Activated T-helper 1 cell treated with anti-CD3 and anti-CD28 coated beads, Interleukin-12 subunit alpha, Interleukin-12 subunit beta, Interleukin-2, Interleukin-4 antibody, amounts not matched to agents 30 ng/mL and 10 ng/mL and 1 ng/mL, durations not matched to agents 14 hours and 24 hours and 36 hours (primary cell): ENCODE data around the gene SLC9A8. TPM values are rescaled to one million over a fixed set of nuclear protein-coding genes. Genes with fewer than 3 reads are reported as not detected.

Experiments used
- DNase-seq: peaks from one replicate; pipeline ENCODE4 v3.0.0; 2021; ENCODE audit warnings: low spot score
- H3K27ac Mint-ChIP-seq: one replicate; pipeline ENCODE4 v1.8.0; 2021; ENCODE audit warnings: mild to moderate bottlenecking, mixed read lengths
- H3K27me3 Mint-ChIP-seq: one replicate; pipeline ENCODE4 v1.8.0; 2022; ENCODE audit warnings: mild to moderate bottlenecking, moderate library complexity, mixed read lengths; ENCODE audit not compliant: insufficient read depth
- H3K36me3 Mint-ChIP-seq: one replicate; pipeline ENCODE4 v1.8.0; 2021; ENCODE audit warnings: low read depth, mixed read lengths
- H3K4me1 Mint-ChIP-seq: one replicate; pipeline ENCODE4 v1.8.0; 2021; ENCODE audit warnings: low read depth, mixed read lengths
- H3K4me3 Mint-ChIP-seq: one replicate; pipeline ENCODE4 v1.8.0; 2021; ENCODE audit warnings: mild to moderate bottlenecking, moderate library complexity, mixed read lengths
- H3K9me3 Mint-ChIP-seq: one replicate; pipeline ENCODE4 v1.8.0; 2021; ENCODE audit warnings: mixed read lengths
- intact Hi-C: fragments of 100-400 bp; cut with micrococcal nuclease; formaldehyde crosslinking; loops from one replicate; pipeline ENCODE4 v1.15.1; 2024
- total RNA-seq: library from RNA; stranded (reverse); gene quantifications from 2 replicates; pipeline ENCODE4 v1.2.3, GENCODE V29; 2022

SLC9A8 gene
- total RNA-seq, 1 donor from 2014 or later, result 20.8 TPM

DNA sequence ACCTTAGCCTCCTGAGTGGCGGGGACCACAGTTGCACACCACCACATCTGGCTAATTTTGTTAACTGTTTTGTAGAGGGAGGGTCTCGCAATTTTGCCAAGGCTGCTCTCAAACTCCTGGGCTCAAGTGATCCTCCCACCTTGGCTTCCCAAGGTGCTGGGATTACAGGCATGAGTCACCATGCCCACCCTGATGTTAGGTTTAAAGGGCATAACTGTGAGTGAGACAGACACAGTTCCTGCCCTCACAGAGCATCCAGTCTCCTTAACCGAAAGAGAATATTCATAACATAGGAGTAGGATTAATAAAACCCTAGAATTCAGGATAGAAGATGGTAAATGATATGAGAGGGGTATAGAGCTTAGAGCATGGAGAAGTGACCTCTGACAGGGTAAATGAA, 105.8 kb downstream of the SLC9A8 start:
- Mint-ChIP-seq H3K27ac (no peak overlapping the region), H3K4me1 (peaks cover 27% of the 10 kb centered on the region), H3K9me3 (no peaks in the 10 kb centered on the region), H3K4me3 (no peak overlapping the region), H3K27me3 (peaks cover 4% of the 10 kb centered on the region), H3K36me3 (no peaks in the 10 kb centered on the region)
- no peak for DNase-seq
- intact Hi-C loops, result loop anchor here (1.0 kb wide), 1 partner anchor 10 kb away; no protein-coding TSS in a partner anchor

DNA sequence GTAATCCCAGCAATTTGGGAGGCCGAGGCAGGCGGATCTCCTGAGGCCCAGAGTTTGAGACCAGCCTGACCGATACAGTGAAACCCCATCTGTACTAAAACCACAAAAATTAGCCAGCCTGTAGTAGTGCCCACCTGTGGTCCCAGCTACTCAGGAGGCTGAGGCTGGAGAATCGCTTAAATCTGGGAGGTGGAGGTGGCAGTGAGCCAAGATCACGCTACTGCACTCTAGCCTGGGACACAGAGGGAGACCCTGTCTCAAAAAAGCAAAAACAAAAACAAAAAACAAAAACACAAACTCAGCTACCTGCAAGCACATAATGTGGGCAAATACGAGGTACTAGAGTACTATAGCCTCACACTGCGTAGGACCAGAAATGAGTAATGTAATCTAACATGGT, 106.4 kb downstream of the SLC9A8 start:
- Mint-ChIP-seq H3K27me3 (peaks cover 4% of the 10 kb centered on the region), H3K4me1 (peaks cover 21% of the 10 kb centered on the region), H3K4me3 (no peak overlapping the region), H3K9me3 (no peaks in the 10 kb centered on the region), H3K27ac (no peak overlapping the region), H3K36me3 (no peaks in the 10 kb centered on the region)
- no peak for DNase-seq
- intact Hi-C loops, result no loop called here

DNA sequence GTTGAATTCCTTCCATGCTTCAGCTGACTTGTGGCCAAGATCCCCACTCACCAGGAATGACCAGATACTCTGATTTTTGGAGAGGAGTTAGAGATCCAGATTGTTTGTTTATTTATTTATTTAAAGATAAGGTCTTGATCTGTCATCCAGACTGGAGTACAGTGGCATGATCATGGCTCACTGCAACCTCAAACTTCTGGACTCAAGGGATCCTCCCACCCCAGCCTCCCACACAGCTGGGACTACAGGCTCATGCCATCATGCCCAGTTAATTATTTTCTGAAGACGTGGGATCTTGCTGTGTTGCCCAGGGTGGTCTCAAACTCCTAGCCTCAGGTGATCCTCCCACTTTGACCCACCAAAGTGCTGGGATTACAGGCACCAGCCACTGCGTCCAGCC, 106.8 kb downstream of the SLC9A8 start:
- H3K27ac Mint-ChIP-seq, result no peak overlapping the region
- H3K9me3 Mint-ChIP-seq, result no peaks in the 10 kb centered on the region
- no peaks in the 10 kb centered on the region for H3K36me3 Mint-ChIP-seq
- peaks cover 17% of the 10 kb centered on the region for H3K4me1 Mint-ChIP-seq
- intact Hi-C loops, result no loop called here
- H3K4me3 Mint-ChIP-seq, result no peak overlapping the region
- no peak for DNase-seq
- peaks cover 8% of the 10 kb centered on the region for H3K27me3 Mint-ChIP-seq

DNA sequence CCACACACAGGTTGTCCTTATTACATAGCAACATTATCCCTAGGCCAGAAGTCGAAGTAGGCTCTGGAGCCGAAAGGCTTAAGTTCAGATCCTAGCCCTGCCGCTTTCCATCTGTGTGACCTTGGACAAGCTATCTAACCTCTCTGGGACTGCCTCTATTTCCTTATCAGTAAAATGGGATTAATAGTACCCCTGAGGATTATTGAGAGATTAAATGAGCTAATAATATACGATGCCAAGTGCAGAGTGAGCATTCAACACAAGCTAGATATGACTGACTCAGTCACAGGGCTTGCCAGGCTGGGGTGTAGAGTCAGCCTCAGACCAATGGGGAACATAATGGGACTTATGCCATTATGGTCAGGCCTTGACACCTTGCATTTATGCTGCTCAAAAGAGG, 111.6 kb downstream of the SLC9A8 start:
- Mint-ChIP-seq H3K27me3 (peaks cover 15% of the 10 kb centered on the region), H3K9me3 (no peaks in the 10 kb centered on the region), H3K36me3 (no peaks in the 10 kb centered on the region), H3K4me3 (no peak overlapping the region), H3K27ac (no peak overlapping the region), H3K4me1 (peaks cover 11% of the 10 kb centered on the region)
- DNase-seq, result no peak
- intact Hi-C loops, result no loop called here

DNA sequence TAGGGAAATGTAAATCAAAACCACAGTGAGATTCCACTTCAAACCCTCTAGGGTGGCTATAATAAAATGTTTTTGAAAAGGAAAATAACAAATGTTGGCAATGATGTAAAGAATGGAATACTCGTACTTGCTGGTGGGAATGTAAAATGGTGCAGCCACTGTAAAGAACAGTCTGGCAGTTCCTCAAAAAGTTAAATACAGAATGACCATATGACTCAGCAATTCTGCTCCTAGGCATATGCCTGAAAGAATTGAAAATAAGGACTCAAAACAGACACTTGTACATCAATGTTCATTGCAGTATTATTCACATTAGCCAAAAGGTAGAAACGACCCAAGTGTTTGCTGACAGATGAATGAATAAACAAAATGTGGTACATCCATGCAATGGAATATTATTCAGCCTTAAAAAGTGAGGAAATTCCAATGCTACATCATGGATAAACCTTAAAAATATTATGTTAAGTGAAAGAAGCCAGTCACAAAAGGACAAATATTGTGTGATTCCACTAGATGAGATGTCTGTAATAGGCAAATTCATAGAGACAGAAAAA, 113.3 kb downstream of the SLC9A8 start:
- Mint-ChIP-seq H3K27me3 (peaks cover 13% of the 10 kb centered on the region), H3K4me3 (no peak overlapping the region), H3K27ac (no peak overlapping the region), H3K4me1 (peaks cover 11% of the 10 kb centered on the region), H3K36me3 (no peaks in the 10 kb centered on the region), H3K9me3 (no peaks in the 10 kb centered on the region)
- no peak for DNase-seq
- intact Hi-C loops, result loop anchor here (5.0 kb wide), 1 partner anchor 384 kb away; no protein-coding TSS in a partner anchor

DNA sequence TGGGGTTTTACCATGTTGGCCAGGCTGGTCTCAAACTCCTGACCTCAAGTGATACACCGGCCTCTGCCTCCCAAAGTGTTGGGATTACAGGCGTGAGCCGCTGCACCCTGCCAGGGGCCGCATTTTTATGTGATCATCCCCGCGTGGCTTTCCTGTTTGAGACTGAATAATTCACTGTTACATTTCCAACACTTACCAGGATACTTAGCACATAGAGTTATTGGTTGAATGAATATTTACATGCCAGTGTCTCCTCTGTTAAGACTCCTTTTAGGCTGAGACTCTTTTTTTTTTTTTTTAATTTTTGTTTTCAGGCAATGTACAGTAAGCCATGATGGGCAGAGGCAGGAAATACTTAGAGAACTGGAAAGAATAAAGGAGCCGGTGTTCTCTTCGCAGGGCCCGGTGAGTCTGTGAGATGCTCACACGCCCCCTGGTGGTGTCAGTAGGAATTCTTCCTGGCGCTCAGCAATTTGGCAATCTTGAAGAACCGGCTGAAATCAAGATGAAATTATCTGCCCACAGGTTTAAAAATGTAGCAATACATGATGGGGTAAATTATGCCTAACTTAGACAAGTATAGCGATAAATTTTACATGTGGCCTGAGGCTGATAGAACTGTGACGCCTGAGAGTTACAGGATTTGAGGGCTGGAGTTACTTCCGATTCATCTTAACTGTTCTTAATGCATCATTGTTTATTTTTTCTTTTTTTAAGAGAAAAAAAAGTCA, 115.9 kb downstream of the SLC9A8 start:
- H3K27me3 Mint-ChIP-seq, result peaks cover 11% of the 10 kb centered on the region
- H3K36me3 Mint-ChIP-seq, result no peaks in the 10 kb centered on the region
- intact Hi-C loops, result loop anchor here (1.0 to 5.0 kb wide), 5 partner anchors 8 to 594 kb away; partner anchors contain the start of gene RNF114
- peaks cover 11% of the 10 kb centered on the region for H3K4me1 Mint-ChIP-seq
- no peaks in the 10 kb centered on the region for H3K9me3 Mint-ChIP-seq
- H3K27ac Mint-ChIP-seq, result peak overlapping the region; percentile 36
- peak; percentile 69 for DNase-seq
- H3K4me3 Mint-ChIP-seq, result no peak overlapping the region

DNA sequence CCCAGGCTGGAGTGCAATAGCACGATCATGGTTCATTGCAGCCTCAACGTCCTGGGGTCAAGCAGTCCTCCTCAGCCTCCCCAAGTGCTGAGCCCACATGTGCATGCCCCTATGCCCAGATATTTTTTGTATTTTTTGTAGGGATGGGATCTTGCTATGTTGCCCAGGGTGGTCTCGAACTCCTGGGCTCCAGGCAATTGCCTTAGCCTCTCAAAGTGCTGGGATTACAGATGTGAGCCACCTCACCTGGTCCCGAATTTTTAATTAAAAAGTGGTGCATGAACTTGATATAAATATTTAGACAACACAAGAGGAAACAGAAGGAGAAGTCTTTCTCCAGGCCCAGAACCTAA, 116.5 kb downstream of the SLC9A8 start:
- no peak for DNase-seq
- Mint-ChIP-seq H3K36me3 (no peaks in the 10 kb centered on the region), H3K27ac (no peak overlapping the region), H3K4me3 (no peak overlapping the region), H3K27me3 (peaks cover 11% of the 10 kb centered on the region), H3K9me3 (no peaks in the 10 kb centered on the region), H3K4me1 (peaks cover 11% of the 10 kb centered on the region)
- intact Hi-C loops, result loop anchor here (5.0 kb wide), 1 partner anchor 387 kb away; no protein-coding TSS in a partner anchor

DNA sequence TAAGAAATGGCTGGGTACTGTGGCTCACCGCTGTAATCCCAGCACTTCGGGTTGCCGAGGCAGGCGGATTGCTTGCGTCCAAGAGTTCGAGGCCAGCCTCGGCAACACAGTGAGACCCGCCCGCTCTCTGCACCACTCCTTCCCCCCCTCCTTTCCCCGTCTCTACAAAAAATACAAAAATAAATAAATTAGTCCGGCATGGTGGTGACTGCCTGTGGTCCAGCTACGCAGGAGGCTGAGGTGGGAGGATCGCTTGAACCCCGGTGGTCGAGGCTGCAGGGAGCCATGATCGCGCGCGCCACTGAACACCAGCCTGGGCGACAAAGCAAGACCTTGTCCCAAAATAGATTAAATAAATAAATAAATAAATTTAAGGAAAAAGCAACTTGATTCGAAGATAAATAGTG, 123.1 kb downstream of the SLC9A8 start:
- intact Hi-C loops, result loop anchor here (1.0 to 5.0 kb wide), 8 partner anchors 7 to 889 kb away; partner anchors contain the start of genes CSE1L, PEDS1, SLC9A8 and SNAI1
- Mint-ChIP-seq H3K27ac (no peak overlapping the region), H3K36me3 (peaks cover 8% of the 10 kb centered on the region), H3K4me1 (peaks cover 34% of the 10 kb centered on the region), H3K27me3 (no peaks in the 10 kb centered on the region), H3K9me3 (no peaks in the 10 kb centered on the region), H3K4me3 (peak overlapping the region; percentile 19)
- no peak for DNase-seq

DNA sequence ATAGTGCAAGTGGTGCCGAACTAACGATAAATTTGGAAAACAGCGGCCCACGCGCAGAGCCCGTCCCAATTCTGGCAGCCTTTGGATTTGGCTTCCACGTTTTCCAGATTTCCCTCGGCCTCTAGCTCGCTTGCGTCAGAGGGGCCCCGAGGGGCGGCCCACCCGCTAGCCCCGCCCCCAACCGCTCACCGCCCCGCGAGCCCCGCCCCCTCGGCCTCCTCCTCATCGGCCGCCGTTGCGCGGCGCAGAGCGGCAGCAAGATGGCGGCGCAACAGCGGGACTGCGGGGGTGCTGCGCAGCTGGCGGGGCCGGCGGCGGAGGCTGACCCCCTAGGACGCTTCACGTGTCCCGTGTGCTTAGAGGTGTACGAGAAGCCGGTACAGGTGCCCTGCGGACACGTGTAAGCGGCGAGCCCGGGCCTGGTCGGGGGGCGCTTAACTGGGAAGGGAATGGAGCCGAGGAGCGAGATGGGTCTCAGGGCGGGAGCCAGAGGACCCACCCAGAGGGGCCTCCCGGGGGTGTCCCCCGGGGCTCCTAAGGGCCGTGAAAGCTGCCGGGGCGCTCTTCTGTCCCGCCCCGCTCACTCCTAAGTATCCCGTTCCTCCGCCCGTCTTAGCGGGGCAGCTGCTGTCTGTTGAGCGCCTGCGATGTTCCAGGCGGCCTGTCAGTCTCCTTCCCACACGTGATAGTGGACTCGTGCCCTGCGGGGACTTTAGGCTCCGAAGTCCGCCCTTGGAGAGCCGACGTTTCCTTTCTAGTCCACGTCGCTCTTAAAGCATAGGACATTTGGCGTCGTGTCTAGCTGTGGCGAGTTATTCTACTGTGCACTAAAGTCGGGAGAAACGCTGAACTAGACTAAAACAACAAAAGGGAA, 123.8 kb downstream of the SLC9A8 start, which contains the start of gene RNF114:
TSS of gene RNF114 (plus strand) at position 245 of the 874 bp plus-strand sequence. CDS start at position 261, 16 bp downstream.
- Mint-ChIP-seq H3K27ac (peak within 1 kb of the TSS; percentile 93), H3K36me3 (peaks cover 12% of the 10 kb centered on the region), H3K27me3 (no peaks in the 10 kb centered on the region), H3K4me1 (peaks cover 34% of the 10 kb centered on the region), H3K4me3 (peak within 1 kb of the TSS; percentile 94), H3K9me3 (no peaks in the 10 kb centered on the region)
- peak; percentile 82 for DNase-seq
- intact Hi-C loops, result loop anchor here (1.0 to 5.0 kb wide), 8 partner anchors 8 to 890 kb away; partner anchors contain the start of genes CSE1L, PEDS1, SLC9A8 and SNAI1

DNA sequence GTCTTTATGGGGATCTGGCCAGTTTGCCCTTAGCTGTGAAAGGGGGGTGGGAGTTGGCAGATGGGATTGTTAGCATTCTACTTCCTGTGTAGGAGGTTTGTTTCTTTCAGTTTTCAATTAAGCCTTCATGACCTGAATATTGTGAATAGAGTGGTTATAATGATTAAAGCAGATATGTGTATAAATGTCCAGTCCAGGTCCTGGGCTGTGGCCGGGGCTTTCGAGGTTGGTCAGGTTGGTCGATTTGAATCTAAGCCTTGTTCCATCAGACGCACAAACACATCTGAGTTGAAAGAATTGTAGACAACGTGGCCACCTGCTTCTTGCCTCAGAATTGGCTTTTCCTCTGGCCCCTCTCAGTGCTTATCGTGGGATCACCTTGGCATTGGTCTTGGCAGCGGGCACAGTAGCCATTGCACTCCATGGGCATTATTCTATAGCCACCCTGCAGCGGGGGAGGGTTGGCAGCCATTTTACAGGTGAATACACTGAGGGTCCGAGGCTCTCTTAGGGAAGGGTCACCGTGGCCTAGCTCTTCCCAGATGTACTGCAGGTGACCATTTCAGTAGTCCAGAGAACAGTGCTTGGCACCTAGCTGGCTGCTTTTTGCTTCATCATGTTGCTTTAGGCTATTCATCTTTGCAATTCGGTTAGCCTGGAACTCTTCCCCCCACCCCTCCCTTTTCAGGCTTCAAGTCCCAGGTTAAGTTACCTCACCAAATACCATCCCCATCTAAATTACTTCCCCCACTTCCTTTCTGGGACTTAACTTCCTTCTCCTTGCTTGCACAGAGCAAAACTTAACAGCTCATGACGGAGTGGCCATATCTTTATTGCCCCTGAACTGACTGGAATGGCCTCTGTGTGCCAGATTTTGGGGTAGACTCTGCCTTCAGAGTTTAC, 124.7 kb downstream of the SLC9A8 start:
- Mint-ChIP-seq H3K27me3 (no peaks in the 10 kb centered on the region), H3K4me1 (peaks cover 34% of the 10 kb centered on the region), H3K36me3 (peaks cover 16% of the 10 kb centered on the region), H3K4me3 (peak overlapping the region; percentile 94), H3K27ac (peak overlapping the region; percentile 93), H3K9me3 (no peaks in the 10 kb centered on the region)
- intact Hi-C loops, result loop anchor here (2.0 to 5.0 kb wide), 4 partner anchors 124 to 890 kb away; partner anchors contain the start of genes CSE1L, PEDS1, SLC9A8 and ZNFX1
- DNase-seq, result no peak

DNA sequence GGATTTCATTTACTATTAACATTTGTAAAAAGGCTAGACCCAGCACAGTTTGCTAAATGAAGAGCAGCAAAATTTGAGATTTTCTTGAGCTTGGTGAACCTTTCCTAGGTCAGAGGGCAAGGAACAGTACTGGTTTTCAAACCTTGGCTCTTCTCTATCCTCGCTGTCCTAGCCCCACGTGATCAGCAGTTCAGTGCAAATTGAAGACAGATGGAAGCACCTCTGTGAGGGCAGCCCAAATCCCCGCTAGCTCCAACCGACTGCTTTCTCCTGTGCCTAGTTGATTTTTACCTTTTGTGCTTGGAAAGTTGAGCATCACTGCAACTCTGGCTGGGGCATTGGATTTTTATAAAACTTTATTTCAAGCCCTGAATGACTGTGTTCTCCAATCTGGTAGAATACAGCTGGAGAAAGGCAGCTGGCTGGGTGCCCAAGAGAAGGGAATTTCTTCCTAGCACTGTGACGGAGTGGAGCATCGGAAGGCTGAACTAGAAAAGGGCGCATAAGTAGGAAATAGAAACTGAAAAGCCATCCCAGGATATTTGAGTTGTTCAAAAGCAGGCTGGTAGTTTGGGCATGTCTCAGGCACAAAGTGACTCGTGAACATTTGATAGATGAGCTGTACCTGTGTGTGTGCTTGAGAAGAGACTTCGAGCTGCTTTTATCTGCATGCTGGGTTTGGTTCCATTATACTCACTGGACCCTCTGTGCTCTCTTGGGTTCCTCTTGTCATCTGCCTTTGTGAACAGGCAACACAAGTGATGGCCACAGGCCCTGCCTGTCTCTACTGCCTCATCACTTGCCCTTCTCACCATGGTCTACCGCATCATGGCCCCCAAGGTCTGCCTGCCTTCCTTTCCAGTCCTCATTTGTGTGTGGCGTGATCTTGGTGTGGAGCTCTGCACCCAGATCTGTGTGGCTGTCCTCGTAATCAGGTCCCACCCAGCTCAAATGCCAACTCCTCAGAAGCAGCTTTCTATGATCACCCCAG, 125.8 kb downstream of the SLC9A8 start:
- intact Hi-C loops, result loop anchor here (5.0 kb wide), 1 partner anchor 214 kb away; the partner anchor contains the start of gene PEDS1
- Mint-ChIP-seq H3K36me3 (peaks cover 16% of the 10 kb centered on the region), H3K4me3 (peak overlapping the region; percentile 94), H3K9me3 (no peaks in the 10 kb centered on the region), H3K4me1 (peaks cover 34% of the 10 kb centered on the region), H3K27ac (peak overlapping the region; percentile 27), H3K27me3 (no peaks in the 10 kb centered on the region)
- no peak for DNase-seq
